ENCODE results near the gene CCDC170.

DNA sequence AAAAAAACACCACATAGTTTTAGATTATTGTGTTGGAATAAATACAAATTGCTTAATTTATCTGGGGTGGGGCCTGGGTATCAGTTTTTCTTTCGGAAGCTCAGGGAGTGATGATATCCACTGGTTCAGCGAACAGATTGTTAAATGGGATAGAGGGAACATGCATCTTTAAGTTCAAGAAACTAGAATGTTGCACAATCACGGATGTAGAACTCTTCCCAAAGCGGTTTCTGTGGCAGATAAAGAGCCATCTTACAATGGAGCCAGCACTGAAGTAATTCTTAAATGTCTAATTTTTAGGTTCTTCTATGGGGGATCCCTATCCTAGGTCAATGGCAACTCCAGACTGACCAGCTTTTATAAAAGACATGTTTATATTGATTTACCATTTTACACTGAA lies 32.1 kb upstream of the CCDC170 start:
- TF ChIP-seq, protein P1, sequence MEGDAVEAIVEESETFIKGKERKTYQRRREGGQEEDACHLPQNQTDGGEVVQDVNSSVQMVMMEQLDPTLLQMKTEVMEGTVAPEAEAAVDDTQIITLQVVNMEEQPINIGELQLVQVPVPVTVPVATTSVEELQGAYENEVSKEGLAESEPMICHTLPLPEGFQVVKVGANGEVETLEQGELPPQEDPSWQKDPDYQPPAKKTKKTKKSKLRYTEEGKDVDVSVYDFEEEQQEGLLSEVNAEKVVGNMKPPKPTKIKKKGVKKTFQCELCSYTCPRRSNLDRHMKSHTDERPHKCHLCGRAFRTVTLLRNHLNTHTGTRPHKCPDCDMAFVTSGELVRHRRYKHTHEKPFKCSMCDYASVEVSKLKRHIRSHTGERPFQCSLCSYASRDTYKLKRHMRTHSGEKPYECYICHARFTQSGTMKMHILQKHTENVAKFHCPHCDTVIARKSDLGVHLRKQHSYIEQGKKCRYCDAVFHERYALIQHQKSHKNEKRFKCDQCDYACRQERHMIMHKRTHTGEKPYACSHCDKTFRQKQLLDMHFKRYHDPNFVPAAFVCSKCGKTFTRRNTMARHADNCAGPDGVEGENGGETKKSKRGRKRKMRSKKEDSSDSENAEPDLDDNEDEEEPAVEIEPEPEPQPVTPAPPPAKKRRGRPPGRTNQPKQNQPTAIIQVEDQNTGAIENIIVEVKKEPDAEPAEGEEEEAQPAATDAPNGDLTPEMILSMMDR (IDR thresholded peaks at IDR 0.05; ENCODE audit: low read length) = no peak
- TF ChIP-seq EZH2 (IDR thresholded peaks at IDR 0.05; ENCODE audit: borderline replicate concordance, low read length) = no peak
